D341Med (cell line): ENCODE results near the gene MED6.

Experiments
- DNase-seq: peaks from one replicate; pipeline ENCODE4 v3.0.0; 2012; ENCODE audit warnings: low spot score

The MED6 gene

GRCh38 chr14:70600382-70601157, at the start of gene MED6:
TSS of gene MED6 (minus strand) at chr14:70600655. CDS start at chr14:70600637, 18 bp downstream.
- peak; percentile 97 for DNase-seq

GRCh38 chr14:70649803-70650202, 49.3 kb upstream of the MED6 start:
- DNase-seq: no peak

- DNase-seq: no peak
Measured at GRCh38 chr14:70648346-70648745, 47.9 kb upstream of the MED6 start.

GRCh38 chr14:70646705-70647104, 46.2 kb upstream of the MED6 start:
- no peak for DNase-seq

GRCh38 chr14:70645892-70646291, 45.4 kb upstream of the MED6 start:
- no peak for DNase-seq

- DNase-seq: no peak
Measured at GRCh38 chr14:70643967-70644366, 43.5 kb upstream of the MED6 start.

- peak; percentile 75 for DNase-seq
Measured at GRCh38 chr14:70642303-70643235, 42.1 kb upstream of the MED6 start.

- DNase-seq: peak; percentile 82
Measured at GRCh38 chr14:70641548-70642302, 41.3 kb upstream of the MED6 start, which contains the start of gene TTC9. TSS of gene TTC9 (plus strand) at chr14:70641916. CDS start at chr14:70642130, 214 bp downstream.

- peak; percentile 61 for DNase-seq
Measured at GRCh38 chr14:70640938-70641547, 40.6 kb upstream of the MED6 start.

- no peak for DNase-seq
Measured at GRCh38 chr14:70638416-70638815, 38.0 kb upstream of the MED6 start.

- no peak for DNase-seq
Measured at GRCh38 chr14:70635971-70636595, 35.6 kb upstream of the MED6 start.

- no peak for DNase-seq
Measured at GRCh38 chr14:70631948-70632347, 31.5 kb upstream of the MED6 start.

- DNase-seq: no peak
Measured at GRCh38 chr14:70624972-70625371, 24.5 kb upstream of the MED6 start.

- DNase-seq: peak; percentile 69
Measured at GRCh38 chr14:70622111-70622712, 21.8 kb upstream of the MED6 start.

- DNase-seq: no peak
Measured at GRCh38 chr14:70619708-70620107, 19.3 kb upstream of the MED6 start.

GRCh38 chr14:70618314-70618713, 17.9 kb upstream of the MED6 start:
- no peak for DNase-seq

GRCh38 chr14:70616646-70617045, 16.2 kb upstream of the MED6 start:
- no peak for DNase-seq

- DNase-seq: no peak
Measured at GRCh38 chr14:70611216-70611615, 10.8 kb upstream of the MED6 start.

GRCh38 chr14:70602254-70602653, 1.8 kb upstream of the MED6 start:
- no peak for DNase-seq

- peak; percentile 28 for DNase-seq
Measured at GRCh38 chr14:70601162-70601561, 707 bp upstream of the MED6 start.

- no peak for DNase-seq
Measured at GRCh38 chr14:70599345-70599744, 1.1 kb downstream of the MED6 start.
